K562 (cell line): ENCODE data around the gene SLC26A2. TPM values are rescaled to one million over a fixed set of nuclear protein-coding genes. Genes with fewer than 3 reads are reported as not detected.

Source experiments
- ATAC-seq: fragments of 200-7000 bp; cut with Tn5 transposase; 3 replicates; pipeline ENCODE4 v1.9.1; 2020; ENCODE audit warnings: moderate library complexity
- BruUV-seq: library from RNA; stranded (reverse); fragments of 400-500 nt; replicated peaks from 2 replicates; lab custom pipeline; 2021; lab: Mats Ljungman, UMichigan
- CTCF ChIA-PET: fragments of 300-600 bp; formaldehyde crosslinking; extraction: SDS; loops from one replicate; lab custom pipeline; 2021; ENCODE audit warnings: low intra/inter-chr PET ratio; lab: Yijun Ruan, JAX
- POLR2A ChIA-PET: fragments of 300-600, 350-650 bp; sonication (Branson Sonifier 250); formaldehyde crosslinking; extraction: SDS; loops from one replicate; lab custom pipeline; 2021; ENCODE audit warnings: antibody characterized with exemption, inconsistent platforms; lab: Yijun Ruan, JAX
- DNase-seq, 4 experiments: peaks; one replicate each; pipeline versions ENCODE4 v3.0.0 to v3.0.0-alpha.2; 2011 to 2018; ENCODE audit warnings: low spot score in 3 of 4, mixed read lengths in 3 of 4; ENCODE audit errors: extremely low read depth in 1 of 4
- FAIRE-seq: peaks from 2 replicates; lab custom pipeline; 2011; peaks lifted over from hg19 to GRCh38; lab: Jason Lieb, UNC
- H2AFZ ChIP-seq: 2 replicates; pipeline ENCODE4 v1.6.0; 2011; ENCODE audit warnings: low read depth, low read length, control low read depth, inconsistent platforms
- H3K27ac ChIP-seq: fragments of 200-600 bp; 3 replicates; pipeline ENCODE4 v1.8.0; 2011; ENCODE audit warnings: low read depth, mild to moderate bottlenecking, control low read depth, inconsistent platforms, low read length, moderate library complexity, mixed read lengths; ENCODE audit errors: extremely low read depth
- H3K27me3 ChIP-seq, 2 experiments: fragments of 300-600 bp in 1 of 2; 2 replicates in 1 of 2; 3 replicates in 1 of 2; pipeline versions ENCODE4 v1.6.0 to v1.8.0; 2011; ENCODE audit warnings: inconsistent platforms in 2 of 2, low read length in 2 of 2, mild to moderate bottlenecking in 1 of 2, mixed read lengths in 1 of 2, moderate library complexity in 1 of 2; ENCODE audit not compliant: control insufficient read depth in 2 of 2, insufficient read depth in 2 of 2
- H3K36me3 ChIP-seq: fragments of 300-600 bp; 3 replicates; pipeline ENCODE4 v1.8.0; 2011; ENCODE audit warnings: mild to moderate bottlenecking, low read length, inconsistent platforms; ENCODE audit not compliant: control insufficient read depth, insufficient read depth
- H3K4me1 ChIP-seq, 2 experiments: fragments of 200-600 bp in 1 of 2; replicated peaks in 1 of 2; 2 replicates in 1 of 2; 3 replicates in 1 of 2; pipeline versions ENCODE4 v1.5.1 to v1.8.0; 2011; ENCODE audit warnings: inconsistent platforms in 2 of 2, low read length in 2 of 2, mild to moderate bottlenecking in 1 of 2, mixed read lengths in 1 of 2, moderate library complexity in 1 of 2; ENCODE audit not compliant: control insufficient read depth in 2 of 2, insufficient read depth in 2 of 2
- H3K4me2 ChIP-seq: 2 replicates; pipeline ENCODE4 v1.6.1; 2011; ENCODE audit warnings: low read length, control low read depth, inconsistent platforms, mixed read lengths; ENCODE audit not compliant: insufficient read depth
- H3K4me3 ChIP-seq: fragments of 200-600 bp; sonication (generic), shearing (Covaris generic); 2 replicates; pipeline ENCODE4 v1.5.1; 2016; ENCODE audit warnings: control low read depth, inconsistent platforms
- H3K79me2 ChIP-seq: fragments of 200-600 bp; 3 replicates; pipeline ENCODE4 v1.8.0; 2011; ENCODE audit warnings: low read length, inconsistent platforms; ENCODE audit not compliant: control insufficient read depth, insufficient read depth
- H3K9ac ChIP-seq, 2 experiments: 2 replicates each; pipeline versions ENCODE4 v1.6.0 to v1.6.1; 2011; ENCODE audit warnings: low read depth in 2 of 2, low read length in 2 of 2, control low read depth in 1 of 2, inconsistent platforms in 1 of 2, mild to moderate bottlenecking in 1 of 2, mixed read lengths in 1 of 2; ENCODE audit not compliant: insufficient read depth in 1 of 2
- H3K9me1 ChIP-seq: one replicate; pipeline ENCODE4 v1.6.0; 2011; ENCODE audit warnings: inconsistent platforms, mild to moderate bottlenecking, low read length, moderate library complexity; ENCODE audit not compliant: control insufficient read depth, insufficient read depth
- H3K9me3 ChIP-seq: replicated peaks from 2 replicates; pipeline ENCODE4 v1.5.1; 2011; ENCODE audit warnings: low read depth, low read length, inconsistent platforms; ENCODE audit not compliant: control insufficient read depth, insufficient read depth
- H4K20me1 ChIP-seq: replicated peaks from 2 replicates; pipeline ENCODE4 v1.6.1; 2011; ENCODE audit warnings: low read length, inconsistent platforms, mixed read lengths; ENCODE audit not compliant: control insufficient read depth, insufficient read depth
- ARHGAP35 ChIP-seq: fragments of 450-650 bp; IDR thresholded peaks from 2 replicates; pipeline ENCODE4 v1.6.1; 2018; ENCODE audit not compliant: partially characterized antibody
- ARID4B ChIP-seq: sonication (generic); formaldehyde crosslinking; IDR thresholded peaks from 2 replicates; pipeline ENCODE4 v1.8.0; 2022; ENCODE audit warnings: mild to moderate bottlenecking, missing genetic modification reagents
- EWSR1 ChIP-seq: fragments of 450-650 bp; IDR thresholded peaks from 2 replicates; pipeline ENCODE4 v1.6.1; 2018; ENCODE audit warnings: borderline replicate concordance, mild to moderate bottlenecking, low read depth, moderate library complexity; ENCODE audit not compliant: partially characterized antibody
- HDAC2 ChIP-seq: fragments of 450-650 bp; IDR thresholded peaks from 2 replicates; pipeline ENCODE4 v1.6.1; 2016; ENCODE audit warnings: mild to moderate bottlenecking
- KLF13 ChIP-seq: fragments of 450-650 bp; IDR thresholded peaks from 2 replicates; pipeline ENCODE4 v1.6.1; 2016; ENCODE audit warnings: missing genetic modification characterization, low read depth, mild to moderate bottlenecking, missing compliant biosample characterization, moderate library complexity, borderline replicate concordance
- NUFIP1 ChIP-seq: fragments of 450-650 bp; IDR thresholded peaks from 2 replicates; pipeline ENCODE4 v1.6.1; 2018; ENCODE audit not compliant: partially characterized antibody
- RBM25 ChIP-seq: fragments of 200-400 bp; formaldehyde crosslinking; IDR thresholded peaks from 2 replicates; pipeline ENCODE4 v1.6.1; 2018; ENCODE audit warnings: low read length, low read depth, moderate library complexity; ENCODE audit not compliant: severe bottlenecking
- YBX1 ChIP-seq: fragments of 450-650 bp; IDR thresholded peaks from 2 replicates; pipeline ENCODE4 v1.7.1; 2016; ENCODE audit warnings: mild to moderate bottlenecking
- ZNF12 ChIP-seq: sonication (generic); formaldehyde crosslinking; IDR thresholded peaks from 2 replicates; pipeline ENCODE4 v1.4.0; 2020; ENCODE audit warnings: mild to moderate bottlenecking, missing genetic modification reagents
- WGBS: fragments of 100-300 bp; shearing (Covaris generic); methylation state at CpG from one replicate; pipeline ENCODE4 v1.1.6; 2016; ENCODE audit warnings: low coverage, mixed read lengths; ENCODE audit not compliant: insufficient coverage; ENCODE audit errors: missing lambda C conversion rate; 5-methylcytosine and 5-hydroxymethylcytosine counted together
- in situ Hi-C: fragments of 300-500 bp; cut with MboI; formaldehyde crosslinking; loops from 4 replicates; pipeline ENCODE4 v1.15.0; 2018; ENCODE audit warnings: inconsistent platforms, mixed read lengths
- intact Hi-C: fragments of 100-400 bp; cut with micrococcal nuclease; formaldehyde crosslinking; loops from 2 replicates; pipeline ENCODE4 v1.14.2; 2022
- polyA plus RNA-seq, 8 experiments: library from polyadenylated mRNA; depleted of rRNA in 4 of 8; stranded (reverse) in 5 of 8; unstranded in 3 of 8; fragments of >200 nt; fragmentation: Nextera tagmentation in 2 of 8; fragmentation: Illumina TruSeq in 1 of 8; extraction: Ambion mirVana in 2 of 8; extraction: Trizol in 1 of 8; gene quantifications; 2 replicates each; pipeline versions ENCODE4 v1.2.1 to v1.2.3, GENCODE V29; 2011 to 2014; ENCODE audit warnings: inconsistent platforms in 1 of 8, missing spikeins in 1 of 8
- total RNA-seq, 7 experiments: library from RNA; depleted of rRNA in 6 of 7; stranded (reverse); fragments of >200 nt in 6 of 7; fragmentation: Illumina TruSeq in 2 of 7; extraction: Trizol in 2 of 7; gene quantifications; 2 replicates each; pipeline versions ENCODE4 v1.2.1 to v1.2.3, GENCODE V29; 2011 to 2021; ENCODE audit warnings: low replicate concordance in 1 of 7
- TF ChIP-seq, protein P1 (sequence below): sonication (generic); formaldehyde crosslinking; IDR thresholded peaks from 2 replicates; pipeline ENCODE4 v1.8.0; 2023; ENCODE audit warnings: mild to moderate bottlenecking, missing genetic modification reagents
- TF ChIP-seq, protein P2 (sequence below), 2 experiments: fragments of 450-650 bp in 1 of 2; sonication (generic) in 1 of 2; formaldehyde crosslinking in 1 of 2; IDR thresholded peaks in 1 of 2; conservative IDR thresholded peaks in 1 of 2; 2 replicates each; pipeline versions ENCODE4 v1.6.1 to v1.8.1; 2016 to 2023; ENCODE audit warnings: mild to moderate bottlenecking in 2 of 2, moderate library complexity in 2 of 2, inconsistent platforms in 1 of 2, missing genetic modification reagents in 1 of 2

SLC26A2 gene
- total and polyA plus RNA-seq, 9 of the 15 experiments (the other 6 are each of a cell fraction or from before 2014, with no cell fraction given) = 1.1 to 6.3 (median 3.6) TPM

- TF ChIP-seq, protein P1, sequence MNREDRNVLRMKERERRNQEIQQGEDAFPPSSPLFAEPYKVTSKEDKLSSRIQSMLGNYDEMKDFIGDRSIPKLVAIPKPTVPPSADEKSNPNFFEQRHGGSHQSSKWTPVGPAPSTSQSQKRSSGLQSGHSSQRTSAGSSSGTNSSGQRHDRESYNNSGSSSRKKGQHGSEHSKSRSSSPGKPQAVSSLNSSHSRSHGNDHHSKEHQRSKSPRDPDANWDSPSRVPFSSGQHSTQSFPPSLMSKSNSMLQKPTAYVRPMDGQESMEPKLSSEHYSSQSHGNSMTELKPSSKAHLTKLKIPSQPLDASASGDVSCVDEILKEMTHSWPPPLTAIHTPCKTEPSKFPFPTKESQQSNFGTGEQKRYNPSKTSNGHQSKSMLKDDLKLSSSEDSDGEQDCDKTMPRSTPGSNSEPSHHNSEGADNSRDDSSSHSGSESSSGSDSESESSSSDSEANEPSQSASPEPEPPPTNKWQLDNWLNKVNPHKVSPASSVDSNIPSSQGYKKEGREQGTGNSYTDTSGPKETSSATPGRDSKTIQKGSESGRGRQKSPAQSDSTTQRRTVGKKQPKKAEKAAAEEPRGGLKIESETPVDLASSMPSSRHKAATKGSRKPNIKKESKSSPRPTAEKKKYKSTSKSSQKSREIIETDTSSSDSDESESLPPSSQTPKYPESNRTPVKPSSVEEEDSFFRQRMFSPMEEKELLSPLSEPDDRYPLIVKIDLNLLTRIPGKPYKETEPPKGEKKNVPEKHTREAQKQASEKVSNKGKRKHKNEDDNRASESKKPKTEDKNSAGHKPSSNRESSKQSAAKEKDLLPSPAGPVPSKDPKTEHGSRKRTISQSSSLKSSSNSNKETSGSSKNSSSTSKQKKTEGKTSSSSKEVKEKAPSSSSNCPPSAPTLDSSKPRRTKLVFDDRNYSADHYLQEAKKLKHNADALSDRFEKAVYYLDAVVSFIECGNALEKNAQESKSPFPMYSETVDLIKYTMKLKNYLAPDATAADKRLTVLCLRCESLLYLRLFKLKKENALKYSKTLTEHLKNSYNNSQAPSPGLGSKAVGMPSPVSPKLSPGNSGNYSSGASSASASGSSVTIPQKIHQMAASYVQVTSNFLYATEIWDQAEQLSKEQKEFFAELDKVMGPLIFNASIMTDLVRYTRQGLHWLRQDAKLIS (CRISPR knock-in tag) = no peak
- no peak for TF ChIP-seq ZNF12 (CRISPR knock-in tag)
- TF ChIP-seq, protein P2, sequence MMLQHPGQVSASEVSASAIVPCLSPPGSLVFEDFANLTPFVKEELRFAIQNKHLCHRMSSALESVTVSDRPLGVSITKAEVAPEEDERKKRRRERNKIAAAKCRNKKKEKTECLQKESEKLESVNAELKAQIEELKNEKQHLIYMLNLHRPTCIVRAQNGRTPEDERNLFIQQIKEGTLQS (IDR thresholded peaks at IDR 0.05) = no peak
- TF ChIP-seq, protein P2 (CRISPR knock-in tag; conservative IDR thresholded peaks at IDR 0.05) = no peak
Measured at GRCh38 chr5:150013931-150014330, 53.4 kb downstream of the SLC26A2 start (continued).

- H3K27ac ChIP-seq = no peak overlapping the region
- peaks cover 10% of the 10 kb centered on the region; the same call in 1 of the 2 replicates for H4K20me1 ChIP-seq
- no peaks in the 10 kb centered on the region; the same call in 1 of the 2 replicates for H3K9me3 ChIP-seq
- in situ Hi-C loops (no loop called here), intact Hi-C loops (no loop called here)
- H3K4me3 ChIP-seq = no peak overlapping the region
- 0 out of 3 replicates have a peak, but pooled peaks cover 6% of the 10 kb centered on the region for H3K79me2 ChIP-seq
- no peaks in the 10 kb centered on the region for H3K27me3 ChIP-seq
- no TSS peak for BruUV-seq
- H3K9ac ChIP-seq = no peak overlapping the region
- ChIA-PET POLR2A (interaction anchor here (0.5 to 0.7 kb wide), 2 partner anchors 17 to 194 kb away, joined by 3 read pairs; no protein-coding TSS in a partner anchor), CTCF (no interaction called here)
- no peaks in the 10 kb centered on the region for H3K9me1 ChIP-seq
- FAIRE-seq (no peak), DNase-seq (no peak), ATAC-seq (no peak)
- H3K36me3 ChIP-seq = peaks cover 99% of the 10 kb centered on the region
- H3K4me2 ChIP-seq = no peak overlapping the region
- H3K4me1 ChIP-seq = peaks cover 2 to 12% of the 10 kb centered on the region in 2 experiments; a peak in 2 of 5 replicates
- H2AFZ ChIP-seq = no peak overlapping the region
- 83% methylated on average over 3 of the region's 3 CpGs for WGBS
- TF ChIP-seq RBM25 (no peak), EWSR1 (no peak), NUFIP1 (no peak), ARID4B (no peak), ARHGAP35 (no peak), KLF13 (no peak), HDAC2 (no peak), YBX1 (no peak)
Measured at GRCh38 chr5:150014456-150014855, 53.9 kb downstream of the SLC26A2 start.
